Gastroesophageal sphincter (tissue), 4 donors: ENCODE data around the gene ROCK2. TPM values are rescaled to one million over a fixed set of nuclear protein-coding genes. Genes with fewer than 3 reads are reported as not detected.
"Not testable (repeated sequence)": the region's sequence is repeated elsewhere in the genome, so short reads cannot be mapped to it uniquely, and the experiment has no call there.

ENCODE experiments used
- ATAC-seq: fragments of 150-250 bp; one replicate; pipeline ENCODE4 v1.9.1; 2016; ENCODE audit warnings: mild to moderate bottlenecking, moderate library complexity
- H3K27ac ChIP-seq, 4 donors: fragments of 200-600 bp; sonication (generic) in 3 of 4; 1 replicate in 3 of 4; 2 replicates in 1 of 4; pipeline ENCODE4 v1.5.1; 2016 to 2019
- H3K27me3 ChIP-seq: fragments of 200-600 bp; sonication (generic); one replicate; pipeline ENCODE4 v1.5.1; 2019
- H3K36me3 ChIP-seq, 2 donors: fragments of 200-600 bp; sonication (generic); one replicate each; pipeline ENCODE4 v1.5.1; 2019; ENCODE audit warnings: control low read depth in 1 of 2
- H3K4me1 ChIP-seq, 3 donors: fragments of 200-600 bp; sonication (generic); 1 replicate in 2 of 3; 2 replicates in 1 of 3; pipeline ENCODE4 v1.5.1; 2016 to 2019; ENCODE audit warnings: control low read depth in 2 of 3
- H3K4me3 ChIP-seq, 2 donors: fragments of 200-600 bp; sonication (generic); one replicate each; pipeline ENCODE4 v1.5.1; 2019; ENCODE audit warnings: mild to moderate bottlenecking in 1 of 2, moderate library complexity in 1 of 2
- H3K9me3 ChIP-seq, 3 donors: fragments of 200-600 bp; sonication (generic); one replicate each; pipeline ENCODE4 v1.5.1; 2017 to 2019; ENCODE audit warnings: control low read depth in 2 of 3
- EP300 ChIP-seq: sonication (generic); formaldehyde crosslinking; IDR thresholded peaks from one replicate; pipeline ENCODE4 v1.6.1; 2017; ENCODE audit warnings: antibody characterized with exemption, mild to moderate bottlenecking
- POLR2A ChIP-seq, 2 donors: fragments of 450-650 bp; IDR thresholded peaks; one replicate each; pipeline ENCODE4 v1.6.1; 2017; ENCODE audit warnings: antibody characterized with exemption in 2 of 2, mild to moderate bottlenecking in 2 of 2, moderate library complexity in 1 of 2
- POLR2AphosphoS5 ChIP-seq: sonication (generic); formaldehyde crosslinking; IDR thresholded peaks from one replicate; pipeline ENCODE4 v1.6.1; 2017; ENCODE audit warnings: antibody characterized with exemption
- WGBS, 2 donors: methylation state at CpG; one replicate each; pipeline ENCODE4 v1.1.5; 2018; ENCODE audit warnings: low coverage in 1 of 2; 5-methylcytosine and 5-hydroxymethylcytosine counted together
- total RNA-seq, 4 donors: library from RNA; depleted of rRNA; stranded (reverse); fragments of >200 nt; gene quantifications; one replicate each; pipeline ENCODE4 v1.1.0, GENCODE V29; 2016
- TF ChIP-seq, protein P1 (sequence below), 4 experiments: fragments of 200-600 bp in 2 of 4; fragments of 450-650 bp in 2 of 4; sonication (generic) in 1 of 4; IDR thresholded peaks; one replicate each; pipeline ENCODE4 v1.5.1; 2017 to 2019; ENCODE audit warnings: antibody characterized with exemption in 4 of 4, mild to moderate bottlenecking in 2 of 4, moderate library complexity in 2 of 4

Gene ROCK2
- total RNA-seq, 4 donors from 2014 or later, result 102 to 130 (median 113) TPM

GRCh38 chr2:11329776-11330175, 14.7 kb downstream of the ROCK2 start:
- Histone ChIP-seq H3K27ac (peak overlapping the region in 2 of 4 donors; percentile 52 to 68), H3K36me3 (no peaks in the 10 kb centered on the region), H3K9me3 (no peaks in the 10 kb centered on the region), H3K4me1 (peaks cover 3 to 76% (median 6%) of the 10 kb centered on the region in 3 donors), H3K4me3 (no peak overlapping the region), H3K27me3 (no peaks in the 10 kb centered on the region)
- TF ChIP-seq POLR2A (IDR thresholded peaks at IDR 0.05), result no peak
- TF ChIP-seq POLR2AphosphoS5, result no peak
- TF ChIP-seq EP300, result no peak
- TF ChIP-seq, protein P1, sequence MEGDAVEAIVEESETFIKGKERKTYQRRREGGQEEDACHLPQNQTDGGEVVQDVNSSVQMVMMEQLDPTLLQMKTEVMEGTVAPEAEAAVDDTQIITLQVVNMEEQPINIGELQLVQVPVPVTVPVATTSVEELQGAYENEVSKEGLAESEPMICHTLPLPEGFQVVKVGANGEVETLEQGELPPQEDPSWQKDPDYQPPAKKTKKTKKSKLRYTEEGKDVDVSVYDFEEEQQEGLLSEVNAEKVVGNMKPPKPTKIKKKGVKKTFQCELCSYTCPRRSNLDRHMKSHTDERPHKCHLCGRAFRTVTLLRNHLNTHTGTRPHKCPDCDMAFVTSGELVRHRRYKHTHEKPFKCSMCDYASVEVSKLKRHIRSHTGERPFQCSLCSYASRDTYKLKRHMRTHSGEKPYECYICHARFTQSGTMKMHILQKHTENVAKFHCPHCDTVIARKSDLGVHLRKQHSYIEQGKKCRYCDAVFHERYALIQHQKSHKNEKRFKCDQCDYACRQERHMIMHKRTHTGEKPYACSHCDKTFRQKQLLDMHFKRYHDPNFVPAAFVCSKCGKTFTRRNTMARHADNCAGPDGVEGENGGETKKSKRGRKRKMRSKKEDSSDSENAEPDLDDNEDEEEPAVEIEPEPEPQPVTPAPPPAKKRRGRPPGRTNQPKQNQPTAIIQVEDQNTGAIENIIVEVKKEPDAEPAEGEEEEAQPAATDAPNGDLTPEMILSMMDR (IDR thresholded peaks at IDR 0.05), result no peak
- WGBS, 2 donors, result 0 to 12% methylated on average over 1 of the region's 1 CpG
- ATAC-seq, result no peak

DNA sequence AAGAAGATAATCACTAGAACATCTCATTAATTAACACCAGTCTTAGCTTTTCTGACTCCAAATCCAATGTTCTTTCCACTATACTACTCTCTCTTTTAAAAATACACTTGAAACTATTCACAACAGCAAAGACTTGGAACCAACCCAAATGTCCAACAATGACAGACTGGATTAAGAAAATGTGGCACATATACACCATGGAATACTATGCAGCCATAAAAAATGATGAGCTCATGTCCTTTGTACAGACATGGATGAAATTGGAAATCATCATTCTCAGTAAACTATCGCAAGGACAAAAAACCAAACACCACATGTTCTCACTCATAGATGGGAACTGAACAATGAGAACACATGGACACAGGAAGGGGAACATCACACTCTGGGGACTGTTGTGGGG, 15.9 kb downstream of the ROCK2 start:
- H3K4me1 ChIP-seq, result peaks cover 3 to 67% (median 6%) of the 10 kb centered on the region in 3 donors

GRCh38 chr2:11327871-11328270, 16.6 kb downstream of the ROCK2 start:
- TF ChIP-seq, protein P1 (IDR thresholded peaks at IDR 0.05), result no peak
- H3K4me1 ChIP-seq, result peaks cover 3 to 67% (median 6%) of the 10 kb centered on the region in 3 donors
- 67 to 70% methylated on average over 2 of the region's 2 CpGs for WGBS, 2 donors

More for the DNA sequence above, 15.9 kb downstream of the ROCK2 start:
- not testable (repeated sequence) for H3K4me3 ChIP-seq, H3K36me3 ChIP-seq, ATAC-seq, H3K27me3 ChIP-seq, H3K27ac ChIP-seq, H3K9me3 ChIP-seq
- WGBS, 2 donors, result 20% methylated on average over 1 of the region's 1 CpG; no CpG with 5 or more reads in 1 of the 2 donors

DNA sequence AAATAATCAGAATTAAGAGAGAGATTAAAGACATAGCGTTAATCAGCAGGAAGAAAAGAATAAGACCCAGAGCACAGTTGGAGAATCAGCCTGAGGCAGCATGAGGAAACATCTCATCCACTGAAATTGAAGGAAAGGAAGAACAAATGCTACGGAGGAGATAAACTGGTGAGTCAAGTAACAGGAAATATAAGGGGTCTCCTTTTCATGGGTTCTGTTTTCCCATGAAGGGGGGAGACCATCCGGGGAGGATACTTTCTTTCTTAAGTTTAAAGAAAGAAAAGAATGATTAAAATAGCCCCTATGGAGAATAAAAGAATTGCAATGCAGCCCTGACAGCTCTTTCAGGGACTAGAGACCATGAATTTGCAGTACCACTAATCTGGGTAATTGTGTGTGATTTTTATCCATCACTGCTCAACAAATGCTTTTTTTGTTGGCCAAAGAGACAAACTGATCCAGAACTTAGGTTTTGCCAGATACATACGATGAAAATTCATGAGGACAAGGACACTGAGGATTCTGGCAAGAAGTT, 17.7 kb downstream of the ROCK2 start:
- no peaks in the 10 kb centered on the region for H3K36me3 ChIP-seq
- no peak for ATAC-seq
- peaks cover 3 to 75% (median 6%) of the 10 kb centered on the region in 3 donors for H3K4me1 ChIP-seq
- TF ChIP-seq POLR2AphosphoS5, result no peak
- no peak for TF ChIP-seq POLR2A (IDR thresholded peaks at IDR 0.05)
- TF ChIP-seq, protein P1 (IDR thresholded peaks at IDR 0.05), result no peak
- no peak for TF ChIP-seq EP300
- no peak overlapping the region for H3K4me3 ChIP-seq
- no peaks in the 10 kb centered on the region for H3K27me3 ChIP-seq
- no peaks in the 10 kb centered on the region for H3K9me3 ChIP-seq
- H3K27ac ChIP-seq, result no peak overlapping the region
- WGBS, 2 donors, result 54 to 70% methylated on average over 3 to 4 of the region's 4 CpGs

More at GRCh38 chr2:11327871-11328270, 16.6 kb downstream of the ROCK2 start:
- H3K9me3 ChIP-seq, result no peaks in the 10 kb centered on the region
- H3K36me3 ChIP-seq, result no peaks in the 10 kb centered on the region
- H3K4me3 ChIP-seq, result no peak overlapping the region
- ATAC-seq, result no peak
- no peak overlapping the region for H3K27ac ChIP-seq
- H3K27me3 ChIP-seq, result no peaks in the 10 kb centered on the region

DNA sequence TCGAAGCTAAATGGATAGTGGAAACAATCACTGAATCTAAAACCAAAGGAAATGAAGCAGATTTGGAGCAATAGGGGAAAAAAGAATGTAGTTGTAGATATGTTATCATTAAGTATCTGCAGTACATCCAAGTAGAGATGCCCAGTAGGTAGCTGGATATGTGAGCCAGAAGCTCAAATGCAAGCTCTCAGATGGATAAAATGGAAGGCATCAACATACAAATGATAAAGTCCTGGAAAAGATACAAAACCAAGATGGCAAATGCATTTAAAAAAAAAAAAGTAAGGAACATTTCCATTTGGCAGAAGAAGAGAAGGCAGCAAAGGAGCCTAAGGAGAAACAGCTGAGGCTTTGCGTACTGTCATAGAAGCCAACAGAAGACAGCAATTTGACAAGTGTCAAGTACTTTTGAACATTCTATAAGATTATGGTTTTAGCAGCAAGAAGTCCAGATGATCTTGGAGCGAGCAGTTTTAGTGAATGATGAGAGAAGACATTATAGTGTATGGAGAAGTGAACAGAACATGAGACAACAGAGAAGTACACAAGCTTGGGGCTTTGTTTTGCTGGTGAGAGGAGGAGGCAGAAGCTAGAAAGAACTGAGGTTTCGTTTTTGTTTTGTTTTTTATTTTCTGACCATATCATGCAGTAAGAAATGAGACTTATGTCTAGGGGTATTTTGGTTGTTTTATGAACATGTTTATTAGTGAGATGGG, 18.3 kb downstream of the ROCK2 start:
- H3K9me3 ChIP-seq, result no peaks in the 10 kb centered on the region
- no peak for ATAC-seq
- H3K27me3 ChIP-seq, result no peaks in the 10 kb centered on the region
- WGBS, 2 donors, result 71 to 74% methylated on average over 4 of the region's 4 CpGs
- no peaks in the 10 kb centered on the region for H3K36me3 ChIP-seq
- H3K4me3 ChIP-seq, result no peak overlapping the region
- no peak overlapping the region for H3K27ac ChIP-seq
- H3K4me1 ChIP-seq, result peaks cover 3 to 72% (median 6%) of the 10 kb centered on the region in 3 donors
- TF ChIP-seq POLR2AphosphoS5, result no peak
- no peak for TF ChIP-seq EP300
- no peak for TF ChIP-seq POLR2A (IDR thresholded peaks at IDR 0.05)
- TF ChIP-seq, protein P1 (IDR thresholded peaks at IDR 0.05), result no peak
